SIG-M5 treated with dmso at 0.1 percent for 504 hours (cell line): ENCODE data around the gene S100A7.
"Not testable (repeated sequence)": the region's sequence is repeated elsewhere in the genome, so short reads cannot be mapped to it uniquely, and the experiment has no call there.

Source experiments
- DNase-seq: peaks from one replicate; lab custom pipeline; 2025; ENCODE audit not compliant: unreplicated experiment; lab: John Stamatoyannopoulos, UW

The S100A7 gene

DNA sequence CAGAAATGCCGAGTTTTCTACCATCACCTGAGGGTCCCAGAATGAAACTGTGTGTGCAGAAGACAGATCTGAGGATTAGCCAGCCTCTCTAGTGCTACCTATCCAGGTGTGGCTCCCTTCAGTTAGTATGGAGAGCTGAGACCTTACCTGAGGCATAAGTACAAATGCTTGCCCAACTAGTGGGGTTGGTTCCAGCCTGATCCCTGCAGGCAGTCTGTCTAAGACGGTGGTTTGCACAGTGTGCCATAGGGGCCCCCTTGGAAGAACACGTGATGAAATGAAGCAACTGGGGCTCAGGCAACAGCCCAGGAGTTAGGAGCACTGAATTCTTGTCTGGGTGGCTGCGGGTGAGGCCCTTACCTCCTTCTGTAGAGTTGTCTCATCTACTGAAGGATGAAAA lies 28.5 kb downstream of the S100A7 start:
- DNase-seq: peak; percentile 21

GRCh38 chr1:153431427-153431826 lies 29.0 kb downstream of the S100A7 start:
- no peak for DNase-seq

GRCh38 chr1:153431002-153431401 lies 29.4 kb downstream of the S100A7 start:
- DNase-seq: no peak

DNA sequence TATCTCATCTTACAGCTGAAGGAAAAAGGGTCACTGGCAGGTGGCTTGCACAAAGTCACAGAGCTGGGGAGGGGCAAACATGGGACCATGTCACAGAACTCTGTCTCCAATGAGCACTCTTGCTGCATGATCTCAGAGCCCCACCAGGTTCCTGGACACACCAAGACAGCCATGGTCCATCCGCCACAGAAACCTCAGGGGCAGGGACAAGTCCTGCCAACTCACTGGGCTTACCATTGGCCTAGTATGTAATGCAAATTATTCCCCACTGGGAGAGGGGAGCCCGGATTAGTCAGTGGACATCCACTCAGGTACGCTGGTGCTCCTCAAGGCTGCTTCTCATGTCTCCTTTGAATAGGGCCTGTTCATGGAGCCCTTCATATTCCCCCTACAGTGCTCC lies 29.9 kb downstream of the S100A7 start:
- DNase-seq: no peak

DNA sequence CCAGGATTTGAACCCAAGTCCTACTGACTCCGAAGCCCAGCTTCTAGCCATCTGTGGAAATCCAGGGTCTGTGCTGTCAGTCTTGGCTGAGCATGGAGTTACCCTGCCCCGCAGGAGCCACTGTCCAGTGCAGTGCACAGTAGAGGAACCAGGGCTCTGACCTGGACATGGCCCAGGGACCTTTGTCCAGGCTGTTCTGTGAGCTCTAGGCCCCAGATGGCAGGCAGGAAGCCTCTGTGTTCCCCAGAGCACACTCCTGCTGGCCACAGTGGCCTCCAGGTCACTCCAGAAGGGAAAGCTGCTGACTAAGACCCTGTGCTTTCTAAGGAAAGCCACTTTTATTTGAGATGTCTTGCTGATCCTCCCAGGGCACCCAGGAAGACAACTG lies 30.3 kb downstream of the S100A7 start:
- DNase-seq: no peak

- no peak for DNase-seq
Measured at GRCh38 chr1:153429266-153430165, 30.9 kb downstream of the S100A7 start.

GRCh38 chr1:153428791-153429190 lies 31.7 kb downstream of the S100A7 start:
- no peak for DNase-seq

- DNase-seq: no peak
Measured at GRCh38 chr1:153428073-153428638, 32.3 kb downstream of the S100A7 start.

GRCh38 chr1:153426809-153427208 lies 33.6 kb downstream of the S100A7 start:
- no peak for DNase-seq

- peak; percentile 73 for DNase-seq
Measured at GRCh38 chr1:153422450-153423068, 37.9 kb downstream of the S100A7 start.

DNA sequence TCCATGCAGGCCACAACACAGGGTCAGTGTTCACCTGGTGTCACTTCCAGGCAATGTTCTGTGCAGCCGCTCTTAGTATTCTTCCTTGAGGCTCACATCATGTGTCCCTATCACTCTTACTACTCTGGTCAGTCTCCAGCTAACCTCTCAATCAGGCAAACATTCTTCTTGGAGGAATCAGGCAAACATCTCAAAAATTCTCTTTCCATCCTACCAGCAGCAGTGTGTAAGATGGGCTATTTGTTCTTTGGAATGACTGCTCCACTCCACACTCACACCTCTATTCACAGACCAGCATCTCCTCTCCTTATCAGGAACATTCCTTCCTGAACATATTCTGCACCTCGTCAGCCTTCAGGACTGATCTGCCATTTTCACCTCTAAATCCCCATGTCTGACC lies 40.1 kb downstream of the S100A7 start:
- DNase-seq: no peak

GRCh38 chr1:153419436-153419793 lies 41.0 kb downstream of the S100A7 start:
- DNase-seq: not testable (repeated sequence)

GRCh38 chr1:153418758-153419435 lies 41.6 kb downstream of the S100A7 start:
- DNase-seq: not testable (repeated sequence)

- DNase-seq: no peak
Measured at GRCh38 chr1:153417136-153417888, 43.1 kb downstream of the S100A7 start.

GRCh38 chr1:153415850-153416570 lies 44.4 kb downstream of the S100A7 start, which contains the start of gene S100A7A:
Gene S100A7A, plus strand, starts transcription at chr1:153416520. Its CDS starts 1,563 bp downstream, at chr1:153418083.
- no peak for DNase-seq

DNA sequence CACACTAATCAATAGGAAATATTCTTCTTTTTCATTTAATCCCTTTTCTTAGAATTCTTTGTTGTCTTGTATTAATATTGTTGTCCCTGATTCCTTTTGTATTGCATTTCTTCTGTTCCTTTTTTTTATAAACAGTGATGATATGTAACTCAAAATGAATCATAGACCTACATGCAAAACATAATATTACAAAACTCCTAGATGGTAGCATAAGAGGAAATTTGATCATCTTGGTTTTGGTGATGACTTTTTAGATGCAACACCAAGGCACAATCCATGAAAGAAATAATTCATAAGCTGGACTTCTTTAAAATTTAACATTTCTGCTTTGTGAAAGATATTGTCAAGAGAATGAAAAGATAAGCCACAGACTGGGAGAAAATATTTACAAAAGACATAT lies 46.5 kb downstream of the S100A7 start:
- not testable (repeated sequence) for DNase-seq
